AG04450 (cell line): ENCODE measurements around the gene PRKN. TPM values are rescaled to one million over a fixed set of nuclear protein-coding genes. Genes with fewer than 3 reads are reported as not detected.

ENCODE experiments used
- CTCF ChIA-PET: fragments of 300-600, 350-600 bp; formaldehyde crosslinking; extraction: SDS; loops from one replicate; lab custom pipeline; 2022; ENCODE audit warnings: antibody characterized with exemption, inconsistent platforms; lab: Charles Lee
- POLR2A ChIA-PET: fragments of 350-600 bp; formaldehyde crosslinking; extraction: SDS; loops from one replicate; lab custom pipeline; 2021; ENCODE audit warnings: antibody characterized with exemption, inconsistent platforms; lab: Yijun Ruan, JAX
- DNase-seq: peaks from one replicate; pipeline ENCODE4 v3.0.0-alpha.2; 2011; ENCODE audit warnings: low read depth, low spot score
- H3K27ac ChIP-seq: one replicate; pipeline ENCODE4 v1.5.1; 2012; ENCODE audit warnings: low read depth, low read length, control low read depth
- H3K27me3 ChIP-seq: one replicate; pipeline ENCODE4 v1.6.0; 2012; ENCODE audit warnings: low read length; ENCODE audit not compliant: control insufficient read depth, insufficient read depth
- H3K4me3 ChIP-seq: 2 replicates; pipeline ENCODE4 v1.5.1; 2011; ENCODE audit warnings: mild to moderate bottlenecking, low read depth, low read length, control low read depth
- H3K9me3 ChIP-seq: 2 replicates; pipeline ENCODE4 v1.5.1; 2012; ENCODE audit warnings: low read length; ENCODE audit not compliant: control insufficient read depth, insufficient read depth
- CTCF ChIP-seq: IDR thresholded peaks from 2 replicates; pipeline ENCODE4 v1.5.1; 2011; ENCODE audit warnings: low read depth, low read length, control low read depth, inconsistent platforms
- polyA plus RNA-seq: library from polyadenylated mRNA; depleted of rRNA; stranded (reverse); fragments of >200 nt; gene quantifications from 2 replicates; pipeline ENCODE4 v1.2.3, GENCODE V29; 2011

Gene PRKN
- polyA plus RNA-seq, 1 experiment, result not detected

DNA sequence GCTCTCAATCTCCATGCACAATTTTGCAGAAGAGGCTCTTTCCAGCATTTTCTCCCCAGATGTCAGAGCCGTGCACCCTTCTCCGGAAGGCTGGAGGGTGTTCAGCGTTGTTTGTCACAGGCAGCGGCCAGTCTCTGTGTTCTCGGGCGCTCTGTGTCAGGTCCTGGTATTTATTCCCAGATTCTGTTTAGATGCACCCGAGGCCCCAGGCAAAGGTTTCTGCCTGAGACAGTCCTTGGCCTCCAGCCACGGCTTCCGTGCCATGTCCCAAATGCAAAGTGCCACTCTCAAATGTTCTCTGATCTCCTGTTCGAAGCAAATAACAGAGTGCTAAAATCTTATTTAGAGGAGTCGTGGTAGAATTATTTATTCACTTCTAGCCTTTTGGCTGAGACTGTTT, 1313.4 kb downstream of the PRKN start:
- no peak for DNase-seq
- H3K27me3 ChIP-seq, result no peaks in the 10 kb centered on the region
- TF ChIP-seq CTCF, result no peak
- no peak overlapping the region for H3K4me3 ChIP-seq
- ChIA-PET CTCF (no interaction called here), POLR2A (no interaction called here)
- no peak overlapping the region for H3K27ac ChIP-seq
- H3K9me3 ChIP-seq, result peaks cover 7% of the 10 kb centered on the region

GRCh38 chr6:161413355-161413771, 1314.2 kb downstream of the PRKN start:
- Histone ChIP-seq H3K4me3 (no peak overlapping the region), H3K27me3 (no peaks in the 10 kb centered on the region), H3K9me3 (peaks cover 7% of the 10 kb centered on the region), H3K27ac (no peak overlapping the region)
- ChIA-PET CTCF (no interaction called here), POLR2A (no interaction called here)
- DNase-seq, result no peak
- TF ChIP-seq CTCF, result no peak

GRCh38 chr6:161412795-161413194, 1314.8 kb downstream of the PRKN start:
- CTCF ChIA-PET, result no interaction called here
- Histone ChIP-seq H3K27ac (no peak overlapping the region), H3K27me3 (no peaks in the 10 kb centered on the region), H3K4me3 (no peak overlapping the region), H3K9me3 (peaks cover 7% of the 10 kb centered on the region)
- DNase-seq, result no peak
- POLR2A ChIA-PET, result no interaction called here
- no peak for TF ChIP-seq CTCF

DNA sequence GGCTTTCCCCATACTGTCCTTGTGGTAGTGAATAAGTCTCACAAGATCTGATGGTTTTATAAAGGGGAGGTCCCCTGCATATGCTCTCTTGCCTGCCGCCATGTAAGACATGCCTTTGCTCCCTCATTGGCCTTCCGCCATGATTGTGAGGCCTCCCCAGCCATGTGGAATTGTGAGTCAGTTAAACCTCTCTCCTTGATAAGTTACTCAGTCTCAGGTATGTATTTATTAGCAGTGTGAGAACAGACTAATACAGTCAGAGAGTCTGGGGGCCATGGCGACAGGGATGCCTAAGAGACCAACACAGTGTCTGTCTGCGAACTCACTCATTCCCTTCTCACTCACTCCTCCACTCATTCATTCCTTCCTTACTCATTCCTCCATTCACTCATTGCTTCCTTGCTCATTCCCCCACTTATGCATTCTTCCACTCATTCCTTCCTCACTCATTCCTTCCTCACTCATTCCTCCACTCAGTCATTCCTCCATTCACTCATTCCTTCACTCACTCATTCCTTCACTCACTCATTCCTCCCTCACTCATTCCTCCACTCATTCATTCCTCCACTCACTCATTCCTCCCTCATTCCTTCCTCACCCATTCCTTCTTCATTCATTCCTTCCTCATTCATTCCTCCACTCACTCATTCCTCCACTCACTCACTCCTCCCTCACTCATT, 1316.2 kb downstream of the PRKN start:
- DNase-seq, result no peak
- TF ChIP-seq CTCF, result no peak
- ChIA-PET POLR2A (no interaction called here), CTCF (no interaction called here)
- Histone ChIP-seq H3K27ac (no peak overlapping the region), H3K9me3 (peaks cover 7% of the 10 kb centered on the region), H3K27me3 (no peaks in the 10 kb centered on the region), H3K4me3 (no peak overlapping the region)

DNA sequence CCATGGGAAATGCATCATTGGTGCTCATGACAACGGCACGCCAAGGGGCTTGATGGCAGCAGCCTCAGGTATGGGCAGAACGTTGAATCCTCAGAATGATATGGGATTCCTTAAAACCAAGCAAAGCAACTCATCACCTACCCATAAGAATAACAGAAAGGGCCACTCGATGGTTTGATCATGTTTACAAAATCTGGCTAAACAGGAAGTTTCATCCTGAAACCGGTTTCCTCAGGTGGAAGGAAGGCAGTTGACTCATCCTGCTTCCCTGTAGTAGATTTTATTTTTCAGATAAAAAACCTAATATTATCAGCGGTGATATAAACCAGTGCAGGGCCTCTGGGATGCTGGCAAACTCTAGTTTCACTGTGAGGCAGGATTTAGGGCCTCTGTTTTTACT, 1316.8 kb downstream of the PRKN start:
- no peak overlapping the region for H3K27ac ChIP-seq
- ChIA-PET POLR2A (no interaction called here), CTCF (interaction anchor here (1.7 kb wide), 1 partner anchor 8 kb away, joined by 7 read pairs; no protein-coding TSS in a partner anchor)
- peaks cover 7% of the 10 kb centered on the region for H3K9me3 ChIP-seq
- no peak for DNase-seq
- no peak overlapping the region for H3K4me3 ChIP-seq
- H3K27me3 ChIP-seq, result no peaks in the 10 kb centered on the region
- no peak for TF ChIP-seq CTCF
